Measurements from ENCODE around the gene CHD3. TPM values are rescaled to one million over a fixed set of nuclear protein-coding genes. Genes with fewer than 3 reads are reported as not detected.

CHD3 gene
- total and polyA plus RNA-seq, 2 donors (not counting 1 experiment from before 2014, with no cell fraction given): 68.1 to 69.1 TPM

GRCh38 chr17:7851438-7852261, 36.9 kb upstream of the CHD3 start:
- H3K27me3 ChIP-seq (replicated peaks in 1 of 4; ENCODE audit: control extremely low read depth in 1 of 4, control insufficient read depth in 3 of 4, insufficient read depth in 4 of 4, low read length in 3 of 4): no peaks in the 10 kb centered on the region
- peaks cover 16% of the 10 kb centered on the region for H3K79me2 ChIP-seq (ENCODE audit: control insufficient read depth, insufficient read depth, low read length)
- Mint-ChIP-seq H3K9me3 (ENCODE audit: insufficient read depth) (no peaks in the 10 kb centered on the region), H3K4me1 (peaks cover 24% of the 10 kb centered on the region), H3K27me3 (no peaks in the 10 kb centered on the region), H3K27ac (peak overlapping the region; percentile 82), H3K4me3 (peak overlapping the region; percentile 71)
- ChIA-PET POLR2A (interaction anchor here (1.2 to 1.4 kb wide), 2 partner anchors 10 to 17 kb away, joined by 4 to 12 read pairs; no protein-coding TSS in a partner anchor), CTCF (interaction anchor here (0.6 to 4.0 kb wide), 13 partner anchors 9 to 209 kb away, joined by 3 to 49 read pairs (median 6); partner anchors contain the start of gene KDM6B)
- TF ChIP-seq EZH2 (IDR thresholded peaks at IDR 0.05; ENCODE audit: borderline replicate concordance, insufficient read depth, low read depth, low read length, poor library complexity, severe bottlenecking) (no peak), CTCF (IDR thresholded peaks at IDR 0.05) (peak; percentile 93)
- WGBS (ENCODE audit: insufficient coverage): 18% methylated on average over 57 of the region's 60 CpGs
- H2AFZ ChIP-seq (ENCODE audit: insufficient read depth, low read depth, low read length, poor library complexity, severe bottlenecking): no peak overlapping the region
- DNase-seq (peak; percentile 98), ATAC-seq (ENCODE audit: low read depth) (peak; percentile 95)
- peak overlapping the region in 4 of 5 experiments; percentile 28 to 50 (median 38) for H3K4me3 ChIP-seq (ENCODE audit: control extremely low read depth in 1 of 5, extremely low read depth in 1 of 5, insufficient read depth in 1 of 5, low read depth in 2 of 5, low read length in 4 of 5)
- peak overlapping the region; percentile 73 for H3K4me2 ChIP-seq (replicated peaks; ENCODE audit: low read depth, low read length, poor library complexity, severe bottlenecking)
- H3K4me1 ChIP-seq (ENCODE audit: control insufficient read depth in 2 of 2, insufficient read depth in 2 of 2, low read length in 2 of 2): peaks cover 20 to 33% of the 10 kb centered on the region in 2 donors
- H3K36me3 ChIP-seq (replicated peaks in 1 of 2; ENCODE audit: control extremely low read depth in 1 of 2, control insufficient read depth in 1 of 2, extremely low read depth in 1 of 2, insufficient read depth in 2 of 2, low read length in 1 of 2): peaks cover 0 to 33% of the 10 kb centered on the region in 2 experiments
- peaks cover 69% of the 10 kb centered on the region for H4K20me1 ChIP-seq (ENCODE audit: control insufficient read depth, insufficient read depth, low read length, poor library complexity, severe bottlenecking)
- H3K27ac ChIP-seq (ENCODE audit: low read length in 2 of 2): peak overlapping the region; percentile 55 to 56
- H3K9me3 ChIP-seq (ENCODE audit: control extremely low read depth in 1 of 3, control insufficient read depth in 2 of 3, insufficient read depth in 1 of 3, low read length in 2 of 3): no peaks in the 10 kb centered on the region
- H3K9ac ChIP-seq (ENCODE audit: low read length): peak overlapping the region; percentile 56
- intact Hi-C loops (cut with micrococcal nuclease): loop anchor here (1.0 kb wide), 4 partner anchors 10 to 108 kb away; partner anchors contain the start of gene KDM6B

DNA sequence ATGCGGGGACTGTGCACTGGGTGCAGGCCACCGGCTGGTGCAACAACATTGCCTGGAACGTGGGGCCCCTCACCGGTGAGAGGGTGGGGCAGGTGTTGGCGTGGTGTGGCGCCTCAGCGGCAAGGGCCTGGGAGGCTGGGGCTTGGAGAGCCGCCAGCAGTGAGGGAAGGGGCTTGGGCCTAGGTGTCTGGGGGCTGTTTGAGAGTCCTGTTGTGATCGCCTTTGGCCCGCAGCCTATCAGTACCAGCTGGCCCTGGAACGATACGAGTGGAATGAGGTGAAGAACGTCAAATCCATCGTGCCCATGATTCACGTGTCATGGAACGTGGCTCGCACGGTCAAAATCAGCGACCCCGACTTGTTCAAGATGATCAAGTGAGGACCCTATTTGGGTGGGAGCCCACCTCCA, 36.3 kb upstream of the CHD3 start:
- H3K4me3 Mint-ChIP-seq: peak overlapping the region; percentile 71
- TF ChIP-seq EZH2 (IDR thresholded peaks at IDR 0.05; ENCODE audit: borderline replicate concordance, insufficient read depth, low read depth, low read length, poor library complexity, severe bottlenecking): no peak
- no peak for TF ChIP-seq CTCF (IDR thresholded peaks at IDR 0.05)
- DNase-seq (no peak), ATAC-seq (ENCODE audit: low read depth) (no peak)
- no peaks in the 10 kb centered on the region for H3K27me3 Mint-ChIP-seq
- H3K27me3 ChIP-seq (replicated peaks in 1 of 4; ENCODE audit: control extremely low read depth in 1 of 4, control insufficient read depth in 3 of 4, insufficient read depth in 4 of 4, low read length in 3 of 4): no peaks in the 10 kb centered on the region
- H3K36me3 ChIP-seq (replicated peaks in 1 of 2; ENCODE audit: control extremely low read depth in 1 of 2, control insufficient read depth in 1 of 2, extremely low read depth in 1 of 2, insufficient read depth in 2 of 2, low read length in 1 of 2): peaks cover 0 to 27% of the 10 kb centered on the region in 2 experiments
- ChIA-PET CTCF (interaction anchor here (0.6 to 4.0 kb wide), 5 partner anchors 18 to 52 kb away, joined by 3 to 49 read pairs (median 4); partner anchors contain the start of gene KDM6B), POLR2A (no interaction called here)
- intact Hi-C loops (cut with micrococcal nuclease): no loop called here
- peaks cover 64% of the 10 kb centered on the region for H4K20me1 ChIP-seq (ENCODE audit: control insufficient read depth, insufficient read depth, low read length, poor library complexity, severe bottlenecking)
- H3K79me2 ChIP-seq (ENCODE audit: control insufficient read depth, insufficient read depth, low read length): peaks cover 10% of the 10 kb centered on the region
- no peaks in the 10 kb centered on the region for H3K9me3 ChIP-seq (ENCODE audit: control extremely low read depth in 1 of 3, control insufficient read depth in 2 of 3, insufficient read depth in 1 of 3, low read length in 2 of 3)
- H3K4me1 ChIP-seq (ENCODE audit: control insufficient read depth in 2 of 2, insufficient read depth in 2 of 2, low read length in 2 of 2): peaks cover 21 to 35% of the 10 kb centered on the region in 2 donors
- 87% methylated on average over 20 of the region's 20 CpGs for WGBS (ENCODE audit: insufficient coverage)
- peaks cover 22% of the 10 kb centered on the region for H3K4me1 Mint-ChIP-seq
- H3K4me2 ChIP-seq (replicated peaks; ENCODE audit: low read depth, low read length, poor library complexity, severe bottlenecking): peak overlapping the region; percentile 73
- H3K4me3 ChIP-seq (ENCODE audit: control extremely low read depth in 1 of 5, extremely low read depth in 1 of 5, insufficient read depth in 1 of 5, low read depth in 2 of 5, low read length in 4 of 5): no peak overlapping the region
- no peak overlapping the region for H3K9ac ChIP-seq (ENCODE audit: low read length)
- no peak overlapping the region for H3K27ac ChIP-seq (ENCODE audit: low read length in 2 of 2)
- H2AFZ ChIP-seq (ENCODE audit: insufficient read depth, low read depth, low read length, poor library complexity, severe bottlenecking): no peak overlapping the region
- peak overlapping the region; percentile 82 for H3K27ac Mint-ChIP-seq
- H3K9me3 Mint-ChIP-seq (ENCODE audit: insufficient read depth): no peaks in the 10 kb centered on the region

Data from B cell (primary cell).